K562 (cell line): Measurements from ENCODE around the gene TMED4. TPM values are rescaled to one million over a fixed set of nuclear protein-coding genes. Genes with fewer than 3 reads are reported as not detected.
A peak's percentile ranks its signal among the peaks of the same experiment; 100 is the strongest.

Experiments used
- DIDO1 ChIP-seq: fragments of 450-650 bp; IDR thresholded peaks from 2 replicates; pipeline ENCODE4 v1.6.1; 2016; ENCODE audit warnings: low read depth, missing biosample characterization, missing genetic modification characterization
- JUND ChIP-seq, 2 experiments: IDR thresholded peaks; 2 replicates in 1 of 2; 3 replicates in 1 of 2; pipeline ENCODE4 v1.6.1; 2011; ENCODE audit warnings: borderline replicate concordance in 2 of 2, low read depth in 2 of 2, low read length in 2 of 2, improper control_type of control experiment in 1 of 2, missing biosample characterization in 1 of 2, missing genetic modification characterization in 1 of 2, missing genetic modification reagents in 1 of 2
- POLR2AphosphoS5 ChIP-seq: IDR thresholded peaks from 2 replicates; pipeline ENCODE4 v1.6.1; 2011; ENCODE audit warnings: mild to moderate bottlenecking, low read depth, low read length, moderate library complexity; ENCODE audit not compliant: control insufficient read depth, insufficient read depth
- SETDB1 ChIP-seq: IDR thresholded peaks from one replicate; pipeline ENCODE4 v1.6.1; 2012; ENCODE audit warnings: low read length, control low read depth, inconsistent platforms
- YY1 ChIP-seq, 3 experiments: IDR thresholded peaks; 2 replicates each; pipeline ENCODE4 v1.6.1; 2011; ENCODE audit warnings: low read length in 2 of 3, mild to moderate bottlenecking in 2 of 3, moderate library complexity in 2 of 3, borderline replicate concordance in 1 of 3, control low read depth in 1 of 3, low read depth in 1 of 3; ENCODE audit not compliant: insufficient read depth in 3 of 3, insufficient replicate concordance in 2 of 3, control insufficient read depth in 1 of 3, insufficient read length in 1 of 3; ENCODE audit errors: extremely low read depth in 1 of 3
- ZNF124 ChIP-seq: sonication (generic); formaldehyde crosslinking; IDR thresholded peaks from 2 replicates; pipeline ENCODE4 v1.8.1; 2022; ENCODE audit warnings: missing genetic modification reagents
- polyA plus RNA-seq, 8 experiments: library from polyadenylated mRNA; depleted of rRNA in 4 of 8; stranded (reverse) in 5 of 8; unstranded in 3 of 8; fragments of >200 nt; fragmentation: Nextera tagmentation in 2 of 8; fragmentation: Illumina TruSeq in 1 of 8; extraction: Ambion mirVana in 2 of 8; extraction: Trizol in 1 of 8; gene quantifications; 2 replicates each; pipeline versions ENCODE4 v1.2.1 to v1.2.3, GENCODE V29; 2011 to 2014; ENCODE audit warnings: inconsistent platforms in 1 of 8, missing spikeins in 1 of 8
- total RNA-seq, 7 experiments: library from RNA; depleted of rRNA in 6 of 7; stranded (reverse); fragments of >200 nt in 6 of 7; fragmentation: Illumina TruSeq in 2 of 7; extraction: Trizol in 2 of 7; gene quantifications; 2 replicates each; pipeline versions ENCODE4 v1.2.1 to v1.2.3, GENCODE V29; 2011 to 2021; ENCODE audit warnings: low replicate concordance in 1 of 7
- TF ChIP-seq, protein P1 (sequence below), 2 experiments: IDR thresholded peaks; 2 replicates each; pipeline ENCODE4 v1.6.1; 2012; ENCODE audit warnings: improper control_type of control experiment in 2 of 2, low read depth in 2 of 2, low read length in 2 of 2, borderline replicate concordance in 1 of 2
- TF ChIP-seq, protein P2 (sequence below), 2 experiments: fragments of 150-350 bp in 1 of 2; IDR thresholded peaks; 2 replicates each; pipeline ENCODE4 v1.6.1; 2012 to 2016; ENCODE audit warnings: low read depth in 2 of 2, low read length in 2 of 2, mild to moderate bottlenecking in 1 of 2, moderate library complexity in 1 of 2
- TF ChIP-seq, protein P3 (sequence below): fragments of 450-650 bp; formaldehyde crosslinking; IDR thresholded peaks from 2 replicates; pipeline ENCODE4 v1.4.0; 2020; ENCODE audit warnings: mild to moderate bottlenecking, moderate library complexity
- TF ChIP-seq, protein P4 (sequence below): sonication (generic); formaldehyde crosslinking; IDR thresholded peaks from 2 replicates; pipeline ENCODE4 v1.4.0; 2020; ENCODE audit warnings: mild to moderate bottlenecking, missing genetic modification reagents

TMED4 gene
- total and polyA plus RNA-seq, 9 of the 15 experiments (the other 6 are each of a cell fraction or from before 2014, with no cell fraction given), result 20.3 to 64.0 (median 42.1) TPM

DNA sequence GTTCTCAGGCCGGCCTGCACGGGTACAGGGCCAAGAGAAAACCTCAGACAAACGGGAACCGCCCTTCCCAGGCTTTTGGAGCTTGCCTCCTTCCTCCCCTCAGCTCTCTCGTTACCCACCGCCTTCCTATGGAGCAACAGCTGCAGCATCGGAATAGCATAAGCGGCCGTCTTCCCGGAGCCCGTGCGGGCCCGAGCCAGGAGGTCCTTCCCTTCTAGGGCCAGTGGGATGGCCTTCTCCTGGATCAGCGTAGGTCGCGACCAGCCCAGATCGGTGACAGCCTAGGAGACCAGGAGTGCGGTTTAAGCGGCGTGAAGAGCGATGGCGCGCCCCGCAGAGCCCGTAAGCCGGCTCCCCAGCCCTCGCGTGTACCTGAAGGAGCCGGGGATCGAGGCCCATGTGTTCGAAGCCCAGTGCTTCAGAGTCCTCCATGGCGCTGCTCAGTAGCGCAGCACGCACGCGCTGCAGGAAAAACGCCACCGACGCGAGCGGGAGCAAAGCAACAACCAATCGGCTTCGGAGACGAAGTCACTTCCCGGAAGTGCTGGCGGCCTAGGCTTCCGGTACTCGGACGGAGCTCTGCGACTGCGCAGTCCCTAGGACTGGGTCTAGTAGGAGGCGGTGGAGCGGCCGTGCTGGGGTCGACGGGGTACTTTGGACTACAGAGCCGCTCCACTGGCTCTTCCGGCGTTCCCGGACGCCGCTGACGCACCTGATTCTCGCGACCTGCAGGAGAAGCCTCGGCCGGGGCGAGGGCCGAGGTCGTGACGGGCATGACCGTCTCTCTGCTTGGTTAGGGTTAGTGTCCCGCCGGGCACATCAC is 8.4 kb downstream of the TMED4 start, which contains the start of gene DDX56 (continued):
- TF ChIP-seq, protein P1, sequence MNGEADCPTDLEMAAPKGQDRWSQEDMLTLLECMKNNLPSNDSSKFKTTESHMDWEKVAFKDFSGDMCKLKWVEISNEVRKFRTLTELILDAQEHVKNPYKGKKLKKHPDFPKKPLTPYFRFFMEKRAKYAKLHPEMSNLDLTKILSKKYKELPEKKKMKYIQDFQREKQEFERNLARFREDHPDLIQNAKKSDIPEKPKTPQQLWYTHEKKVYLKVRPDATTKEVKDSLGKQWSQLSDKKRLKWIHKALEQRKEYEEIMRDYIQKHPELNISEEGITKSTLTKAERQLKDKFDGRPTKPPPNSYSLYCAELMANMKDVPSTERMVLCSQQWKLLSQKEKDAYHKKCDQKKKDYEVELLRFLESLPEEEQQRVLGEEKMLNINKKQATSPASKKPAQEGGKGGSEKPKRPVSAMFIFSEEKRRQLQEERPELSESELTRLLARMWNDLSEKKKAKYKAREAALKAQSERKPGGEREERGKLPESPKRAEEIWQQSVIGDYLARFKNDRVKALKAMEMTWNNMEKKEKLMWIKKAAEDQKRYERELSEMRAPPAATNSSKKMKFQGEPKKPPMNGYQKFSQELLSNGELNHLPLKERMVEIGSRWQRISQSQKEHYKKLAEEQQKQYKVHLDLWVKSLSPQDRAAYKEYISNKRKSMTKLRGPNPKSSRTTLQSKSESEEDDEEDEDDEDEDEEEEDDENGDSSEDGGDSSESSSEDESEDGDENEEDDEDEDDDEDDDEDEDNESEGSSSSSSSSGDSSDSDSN (IDR thresholded peaks at IDR 0.05; ENCODE audit: borderline replicate concordance in 1 of 2, low read depth in 2 of 2, low read length in 2 of 2), result 0 out of 4 replicates have a peak, but pooled peaks of 1 of the 2 experiments have one; percentile 47
- TF ChIP-seq, protein P2, sequence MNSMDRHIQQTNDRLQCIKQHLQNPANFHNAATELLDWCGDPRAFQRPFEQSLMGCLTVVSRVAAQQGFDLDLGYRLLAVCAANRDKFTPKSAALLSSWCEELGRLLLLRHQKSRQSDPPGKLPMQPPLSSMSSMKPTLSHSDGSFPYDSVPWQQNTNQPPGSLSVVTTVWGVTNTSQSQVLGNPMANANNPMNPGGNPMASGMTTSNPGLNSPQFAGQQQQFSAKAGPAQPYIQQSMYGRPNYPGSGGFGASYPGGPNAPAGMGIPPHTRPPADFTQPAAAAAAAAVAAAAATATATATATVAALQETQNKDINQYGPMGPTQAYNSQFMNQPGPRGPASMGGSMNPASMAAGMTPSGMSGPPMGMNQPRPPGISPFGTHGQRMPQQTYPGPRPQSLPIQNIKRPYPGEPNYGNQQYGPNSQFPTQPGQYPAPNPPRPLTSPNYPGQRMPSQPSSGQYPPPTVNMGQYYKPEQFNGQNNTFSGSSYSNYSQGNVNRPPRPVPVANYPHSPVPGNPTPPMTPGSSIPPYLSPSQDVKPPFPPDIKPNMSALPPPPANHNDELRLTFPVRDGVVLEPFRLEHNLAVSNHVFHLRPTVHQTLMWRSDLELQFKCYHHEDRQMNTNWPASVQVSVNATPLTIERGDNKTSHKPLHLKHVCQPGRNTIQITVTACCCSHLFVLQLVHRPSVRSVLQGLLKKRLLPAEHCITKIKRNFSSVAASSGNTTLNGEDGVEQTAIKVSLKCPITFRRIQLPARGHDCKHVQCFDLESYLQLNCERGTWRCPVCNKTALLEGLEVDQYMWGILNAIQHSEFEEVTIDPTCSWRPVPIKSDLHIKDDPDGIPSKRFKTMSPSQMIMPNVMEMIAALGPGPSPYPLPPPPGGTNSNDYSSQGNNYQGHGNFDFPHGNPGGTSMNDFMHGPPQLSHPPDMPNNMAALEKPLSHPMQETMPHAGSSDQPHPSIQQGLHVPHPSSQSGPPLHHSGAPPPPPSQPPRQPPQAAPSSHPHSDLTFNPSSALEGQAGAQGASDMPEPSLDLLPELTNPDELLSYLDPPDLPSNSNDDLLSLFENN (IDR thresholded peaks at IDR 0.05; ENCODE audit: low read depth in 2 of 2, low read length in 2 of 2), result no peak
- TF ChIP-seq, protein P3, sequence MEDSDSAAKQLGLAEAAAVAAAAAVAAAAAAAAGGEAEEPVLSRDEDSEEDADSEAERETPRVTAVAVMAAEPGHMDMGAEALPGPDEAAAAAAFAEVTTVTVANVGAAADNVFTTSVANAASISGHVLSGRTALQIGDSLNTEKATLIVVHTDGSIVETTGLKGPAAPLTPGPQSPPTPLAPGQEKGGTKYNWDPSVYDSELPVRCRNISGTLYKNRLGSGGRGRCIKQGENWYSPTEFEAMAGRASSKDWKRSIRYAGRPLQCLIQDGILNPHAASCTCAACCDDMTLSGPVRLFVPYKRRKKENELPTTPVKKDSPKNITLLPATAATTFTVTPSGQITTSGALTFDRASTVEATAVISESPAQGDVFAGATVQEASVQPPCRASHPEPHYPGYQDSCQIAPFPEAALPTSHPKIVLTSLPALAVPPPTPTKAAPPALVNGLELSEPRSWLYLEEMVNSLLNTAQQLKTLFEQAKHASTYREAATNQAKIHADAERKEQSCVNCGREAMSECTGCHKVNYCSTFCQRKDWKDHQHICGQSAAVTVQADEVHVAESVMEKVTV (CRISPR knock-in tag), result no peak
- TF ChIP-seq SETDB1 (no peak), ZNF124 (CRISPR knock-in tag) (no peak), JUND (IDR thresholded peaks at IDR 0.05; ENCODE audit: borderline replicate concordance, low read depth, low read length) (0 out of 2 replicates have a peak, but pooled peaks have one; percentile 9), JUND (tag; IDR thresholded peaks at IDR 0.05; ENCODE audit: borderline replicate concordance, low read depth, low read length) (no peak; the same call in 2 of the 3 replicates), POLR2AphosphoS5 (peak; percentile 92; the same call in 1 of the 2 replicates), YY1 (IDR thresholded peaks at IDR 0.05; ENCODE audit: borderline replicate concordance in 1 of 3, control insufficient read depth in 1 of 3, extremely low read depth in 1 of 3, insufficient read depth in 3 of 3, insufficient read length in 1 of 3, insufficient replicate concordance in 2 of 3, low read depth in 1 of 3, low read length in 2 of 3) (peak; percentile 67 to 93 (median 89)), DIDO1 (tag) (peak; percentile 18; the same call in 1 of the 2 replicates)
- TF ChIP-seq, protein P4, sequence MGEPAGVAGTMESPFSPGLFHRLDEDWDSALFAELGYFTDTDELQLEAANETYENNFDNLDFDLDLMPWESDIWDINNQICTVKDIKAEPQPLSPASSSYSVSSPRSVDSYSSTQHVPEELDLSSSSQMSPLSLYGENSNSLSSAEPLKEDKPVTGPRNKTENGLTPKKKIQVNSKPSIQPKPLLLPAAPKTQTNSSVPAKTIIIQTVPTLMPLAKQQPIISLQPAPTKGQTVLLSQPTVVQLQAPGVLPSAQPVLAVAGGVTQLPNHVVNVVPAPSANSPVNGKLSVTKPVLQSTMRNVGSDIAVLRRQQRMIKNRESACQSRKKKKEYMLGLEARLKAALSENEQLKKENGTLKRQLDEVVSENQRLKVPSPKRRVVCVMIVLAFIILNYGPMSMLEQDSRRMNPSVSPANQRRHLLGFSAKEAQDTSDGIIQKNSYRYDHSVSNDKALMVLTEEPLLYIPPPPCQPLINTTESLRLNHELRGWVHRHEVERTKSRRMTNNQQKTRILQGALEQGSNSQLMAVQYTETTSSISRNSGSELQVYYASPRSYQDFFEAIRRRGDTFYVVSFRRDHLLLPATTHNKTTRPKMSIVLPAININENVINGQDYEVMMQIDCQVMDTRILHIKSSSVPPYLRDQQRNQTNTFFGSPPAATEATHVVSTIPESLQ, result 0 out of 2 replicates have a peak, but pooled peaks have one; percentile 37
